Measurements from ENCODE around the gene MAP1B. TPM values are rescaled to one million over a fixed set of nuclear protein-coding genes. Genes with fewer than 3 reads are reported as not detected.
A peak's percentile ranks its signal among the peaks of the same experiment; 100 is the strongest.

MAP1B gene
- total and polyA plus RNA-seq, 12 donors: 13.1 to 154 (median 90.0) TPM

DNA sequence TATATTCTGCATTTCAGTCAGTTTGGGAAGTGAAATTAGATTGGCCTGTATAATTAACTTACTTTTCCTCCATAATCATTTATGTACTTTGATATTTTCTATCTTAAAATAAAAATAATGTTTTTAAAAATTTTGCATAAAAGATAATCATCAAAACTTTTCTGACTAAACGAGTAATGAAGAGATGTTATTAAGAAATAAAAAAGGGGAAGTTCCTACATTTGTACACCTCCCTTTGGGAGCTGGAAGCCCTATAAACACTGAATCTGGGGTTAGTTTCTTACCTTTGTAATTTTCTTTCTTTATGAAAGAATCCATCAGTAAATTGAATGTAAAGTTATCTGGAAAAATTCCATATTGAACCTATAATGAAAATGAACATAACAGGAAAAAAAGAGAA is 126.6 kb downstream of the MAP1B start:
- H3K27me3 ChIP-seq: no peaks in the 10 kb centered on the region
- H3K36me3 ChIP-seq: peaks cover 0 to 67% (median 10%) of the 10 kb centered on the region in 9 donors
- TF ChIP-seq, protein P1, sequence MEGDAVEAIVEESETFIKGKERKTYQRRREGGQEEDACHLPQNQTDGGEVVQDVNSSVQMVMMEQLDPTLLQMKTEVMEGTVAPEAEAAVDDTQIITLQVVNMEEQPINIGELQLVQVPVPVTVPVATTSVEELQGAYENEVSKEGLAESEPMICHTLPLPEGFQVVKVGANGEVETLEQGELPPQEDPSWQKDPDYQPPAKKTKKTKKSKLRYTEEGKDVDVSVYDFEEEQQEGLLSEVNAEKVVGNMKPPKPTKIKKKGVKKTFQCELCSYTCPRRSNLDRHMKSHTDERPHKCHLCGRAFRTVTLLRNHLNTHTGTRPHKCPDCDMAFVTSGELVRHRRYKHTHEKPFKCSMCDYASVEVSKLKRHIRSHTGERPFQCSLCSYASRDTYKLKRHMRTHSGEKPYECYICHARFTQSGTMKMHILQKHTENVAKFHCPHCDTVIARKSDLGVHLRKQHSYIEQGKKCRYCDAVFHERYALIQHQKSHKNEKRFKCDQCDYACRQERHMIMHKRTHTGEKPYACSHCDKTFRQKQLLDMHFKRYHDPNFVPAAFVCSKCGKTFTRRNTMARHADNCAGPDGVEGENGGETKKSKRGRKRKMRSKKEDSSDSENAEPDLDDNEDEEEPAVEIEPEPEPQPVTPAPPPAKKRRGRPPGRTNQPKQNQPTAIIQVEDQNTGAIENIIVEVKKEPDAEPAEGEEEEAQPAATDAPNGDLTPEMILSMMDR (IDR thresholded peaks at IDR 0.05): no peak
- 73 to 88% methylated on average over 1 of the region's 1 CpG for WGBS, 2 donors
- peak overlapping the region in 1 of 10 donors; percentile 42 for H3K27ac ChIP-seq
- DNase-seq (no peak), ATAC-seq (no peak)
- peaks cover 0 to 34% (median 11%) of the 10 kb centered on the region in 9 donors for H3K4me1 ChIP-seq
- no peaks in the 10 kb centered on the region for H3K9me3 ChIP-seq
- H3K4me3 ChIP-seq: no peak overlapping the region
- intact Hi-C loops (cut with DNase I): no loop called here

- H3K9me3 ChIP-seq: no peaks in the 10 kb centered on the region
- TF ChIP-seq, protein P1 (IDR thresholded peaks at IDR 0.05): no peak
- peak overlapping the region in 1 of 10 donors; percentile 42 for H3K27ac ChIP-seq
- peaks cover 0 to 34% (median 9%) of the 10 kb centered on the region in 9 donors for H3K4me1 ChIP-seq
- no peak overlapping the region for H3K4me3 ChIP-seq
- intact Hi-C loops (cut with DNase I): no loop called here
- peaks cover 0 to 67% (median 10%) of the 10 kb centered on the region in 9 donors for H3K36me3 ChIP-seq
- DNase-seq (no peak), ATAC-seq (peak in 2 of 8 donors; percentile 28 to 37)
- H3K27me3 ChIP-seq: no peaks in the 10 kb centered on the region
These were observed 127.0 kb downstream of the MAP1B start for GRCh38 chr5:72234265-72234700.

DNA sequence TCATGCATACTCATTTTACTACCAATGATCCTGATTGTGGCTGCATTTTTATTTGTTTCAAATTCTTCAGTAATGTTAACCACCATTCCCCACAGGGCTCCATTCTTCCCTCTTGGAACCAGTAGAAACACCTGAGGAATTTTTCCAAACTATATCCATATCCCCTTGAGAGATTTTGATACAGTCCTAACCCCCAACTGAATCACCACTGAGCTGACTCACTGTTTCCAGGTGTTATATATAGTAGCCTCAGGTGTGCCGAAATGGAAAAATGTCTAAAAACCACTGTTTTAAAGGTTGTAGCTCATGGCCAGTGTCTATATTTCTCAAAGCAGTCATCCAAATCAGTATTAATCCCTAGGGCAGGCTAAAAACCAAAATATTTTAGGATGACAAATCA is 127.6 kb downstream of the MAP1B start:
- peaks cover 0 to 62% (median 10%) of the 10 kb centered on the region in 9 donors for H3K36me3 ChIP-seq
- 97 to 99% methylated on average over 1 of the region's 1 CpG for whole genome bisulfite sequencing, 2 donors
- H3K4me3 ChIP-seq: no peak overlapping the region
- intact Hi-C loops (cut with DNase I): no loop called here
- H3K4me1 ChIP-seq: peaks cover 0 to 34% (median 6%) of the 10 kb centered on the region in 9 donors
- no peaks in the 10 kb centered on the region for H3K9me3 ChIP-seq
- no peak for ATAC-seq
- DNase-seq: no peak
- H3K27ac ChIP-seq: peak overlapping the region in 1 of 10 donors; percentile 42
- TF ChIP-seq, protein P1 (IDR thresholded peaks at IDR 0.05): no peak
- H3K27me3 ChIP-seq: no peaks in the 10 kb centered on the region

DNA sequence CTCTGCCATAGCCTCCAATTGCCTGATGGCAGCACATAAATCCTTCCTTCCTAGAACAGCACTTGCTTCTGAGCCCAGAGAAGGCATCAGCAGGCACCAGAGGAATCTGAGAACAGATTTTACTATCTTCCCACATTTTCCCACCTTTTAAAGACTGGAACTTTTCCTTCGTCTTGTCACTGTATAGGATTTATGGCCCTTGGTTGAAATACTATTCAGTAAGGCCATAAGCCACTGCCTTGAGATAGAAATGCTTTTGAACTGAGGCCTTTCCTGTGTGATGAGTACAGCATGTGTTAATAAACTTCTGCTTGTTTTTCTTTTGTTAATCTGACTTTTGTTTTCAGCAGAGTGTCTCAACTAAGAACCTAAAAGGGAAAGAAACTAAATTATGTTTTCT is 128.4 kb downstream of the MAP1B start:
- H3K4me3 ChIP-seq: no peak overlapping the region
- ATAC-seq (no peak), DNase-seq (no peak)
- no peaks in the 10 kb centered on the region for H3K27me3 ChIP-seq
- H3K27ac ChIP-seq: no peak overlapping the region
- peaks cover 0 to 56% (median 10%) of the 10 kb centered on the region in 9 donors for H3K36me3 ChIP-seq
- 95 to 96% methylated on average over 1 of the region's 1 CpG for WGBS, 2 donors
- intact Hi-C loops (cut with DNase I): no loop called here
- no peaks in the 10 kb centered on the region for H3K9me3 ChIP-seq
- TF ChIP-seq, protein P1 (IDR thresholded peaks at IDR 0.05): no peak
- peaks cover 0 to 34% (median 6%) of the 10 kb centered on the region in 9 donors for H3K4me1 ChIP-seq
